ENCODE measurements around the gene UBE2Z.

Gene UBE2Z

GRCh38 chr17:48960834-48961515 lies 52.8 kb downstream of the UBE2Z start:
- DNase-seq (ENCODE audit: low spot score), result no peak

- DNase-seq (ENCODE audit: low spot score), result no peak
Measured at GRCh38 chr17:48961516-48962233, 53.5 kb downstream of the UBE2Z start.

DNA sequence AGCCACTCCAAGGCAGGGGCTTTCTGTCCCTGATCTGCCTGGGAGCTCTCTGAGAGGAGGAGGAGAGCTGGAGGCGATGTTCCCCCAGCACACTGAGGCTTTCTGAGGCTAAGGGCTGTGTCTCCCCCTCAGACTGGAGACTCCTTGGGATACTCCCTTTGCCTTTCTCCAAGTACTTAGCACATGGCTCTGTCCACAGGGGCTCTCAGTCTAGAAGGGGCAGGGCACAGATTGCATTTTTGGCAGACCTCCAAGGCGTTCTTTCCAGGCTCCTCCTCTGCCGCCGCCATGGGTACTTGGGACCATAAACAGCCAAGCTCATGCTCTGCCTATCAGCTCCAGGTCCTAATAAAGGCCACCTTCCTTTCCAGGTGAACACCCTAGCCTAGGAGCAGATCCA lies 62.0 kb downstream of the UBE2Z start:
- DNase-seq (ENCODE audit: low spot score), result no peak

GRCh38 chr17:48970865-48971687 lies 62.9 kb downstream of the UBE2Z start:
- no peak for DNase-seq (ENCODE audit: low spot score)

- no peak for DNase-seq (ENCODE audit: low spot score)
Measured at GRCh38 chr17:48972749-48973097, 64.5 kb downstream of the UBE2Z start.

GRCh38 chr17:48973806-48974205 lies 65.6 kb downstream of the UBE2Z start:
- no peak for DNase-seq (ENCODE audit: low spot score)
